ENCODE measurements around the gene SLC28A1. TPM values are rescaled to one million over a fixed set of nuclear protein-coding genes. Genes with fewer than 3 reads are reported as not detected.

Gene SLC28A1
- total RNA-seq, 3 donors from 2014 or later (not counting 1 experiment from before 2014, with no cell fraction given), result not detected

DNA sequence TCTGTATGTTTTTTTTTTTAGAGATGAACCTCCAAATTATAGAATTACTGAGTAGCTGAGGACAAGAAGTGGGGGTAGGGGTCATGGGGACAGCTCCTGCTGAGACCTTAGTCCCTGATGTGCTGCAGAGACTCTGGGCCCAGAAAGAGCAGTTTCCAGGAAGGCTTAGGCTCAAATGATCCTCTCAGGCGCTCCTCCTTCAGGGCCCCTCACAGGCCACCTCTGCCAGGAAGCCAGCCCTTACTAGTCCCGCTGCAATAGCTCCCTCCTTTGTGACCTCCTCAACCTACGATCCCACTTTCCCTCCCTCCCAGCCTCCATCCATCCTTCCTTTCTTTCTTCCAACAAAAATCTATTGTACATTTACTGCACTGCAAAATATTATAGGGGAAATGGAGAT, 24.6 kb downstream of the SLC28A1 start:
- Mint-ChIP-seq H3K9me3 (no peaks in the 10 kb centered on the region), H3K36me3 (no peaks in the 10 kb centered on the region), H3K4me3 (no peak overlapping the region), H3K27ac (no peak overlapping the region), H3K27me3 (ENCODE audit: low read depth in 2 of 2) (no peaks in the 10 kb centered on the region), H3K4me1 (no peaks in the 10 kb centered on the region)
- 88% methylated on average over 2 of the region's 3 CpGs for WGBS (ENCODE audit: insufficient coverage)
- H3K4me1 ChIP-seq (ENCODE audit: control insufficient read depth, insufficient read depth, low read length), result no peaks in the 10 kb centered on the region
- H3K4me3 ChIP-seq (ENCODE audit: low read length), result no peak overlapping the region
- H3K9me3 ChIP-seq (ENCODE audit: control insufficient read depth, insufficient read depth, low read length), result no peaks in the 10 kb centered on the region
- ATAC-seq (no peak), DNase-seq (no peak)
- intact Hi-C loops (cut with micrococcal nuclease), result no loop called here
- H3K27me3 ChIP-seq (ENCODE audit: control insufficient read depth, insufficient read depth, low read length), result no peaks in the 10 kb centered on the region
- H3K36me3 ChIP-seq (ENCODE audit: control insufficient read depth, insufficient read depth, low read length), result no peaks in the 10 kb centered on the region
- no peak overlapping the region for H3K27ac ChIP-seq (ENCODE audit: low read length)
- TF ChIP-seq, protein P1, sequence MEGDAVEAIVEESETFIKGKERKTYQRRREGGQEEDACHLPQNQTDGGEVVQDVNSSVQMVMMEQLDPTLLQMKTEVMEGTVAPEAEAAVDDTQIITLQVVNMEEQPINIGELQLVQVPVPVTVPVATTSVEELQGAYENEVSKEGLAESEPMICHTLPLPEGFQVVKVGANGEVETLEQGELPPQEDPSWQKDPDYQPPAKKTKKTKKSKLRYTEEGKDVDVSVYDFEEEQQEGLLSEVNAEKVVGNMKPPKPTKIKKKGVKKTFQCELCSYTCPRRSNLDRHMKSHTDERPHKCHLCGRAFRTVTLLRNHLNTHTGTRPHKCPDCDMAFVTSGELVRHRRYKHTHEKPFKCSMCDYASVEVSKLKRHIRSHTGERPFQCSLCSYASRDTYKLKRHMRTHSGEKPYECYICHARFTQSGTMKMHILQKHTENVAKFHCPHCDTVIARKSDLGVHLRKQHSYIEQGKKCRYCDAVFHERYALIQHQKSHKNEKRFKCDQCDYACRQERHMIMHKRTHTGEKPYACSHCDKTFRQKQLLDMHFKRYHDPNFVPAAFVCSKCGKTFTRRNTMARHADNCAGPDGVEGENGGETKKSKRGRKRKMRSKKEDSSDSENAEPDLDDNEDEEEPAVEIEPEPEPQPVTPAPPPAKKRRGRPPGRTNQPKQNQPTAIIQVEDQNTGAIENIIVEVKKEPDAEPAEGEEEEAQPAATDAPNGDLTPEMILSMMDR (IDR thresholded peaks at IDR 0.05), result no peak

GRCh38 chr15:84909782-84910181, 25.3 kb downstream of the SLC28A1 start:
- ATAC-seq, result no peak
- no peaks in the 10 kb centered on the region for H3K36me3 Mint-ChIP-seq
- no peaks in the 10 kb centered on the region for H3K36me3 ChIP-seq (ENCODE audit: control insufficient read depth, insufficient read depth, low read length)
- H3K9me3 Mint-ChIP-seq, result no peaks in the 10 kb centered on the region
- peaks cover 0 to under 1% of the 10 kb centered on the region in 2 donors for H3K27me3 Mint-ChIP-seq (ENCODE audit: low read depth in 2 of 2)
- no peak overlapping the region for H3K27ac Mint-ChIP-seq
- H3K4me1 ChIP-seq (ENCODE audit: control insufficient read depth, insufficient read depth, low read length), result peaks cover 2% of the 10 kb centered on the region
- no peak overlapping the region for H3K4me3 ChIP-seq (ENCODE audit: low read length)
- no peak for DNase-seq
- H3K4me1 Mint-ChIP-seq, result peaks cover 2% of the 10 kb centered on the region in 2 donors
- TF ChIP-seq, protein P1 (IDR thresholded peaks at IDR 0.05), result no peak
- no peaks in the 10 kb centered on the region for H3K27me3 ChIP-seq (ENCODE audit: control insufficient read depth, insufficient read depth, low read length)
- no peak overlapping the region for H3K27ac ChIP-seq (ENCODE audit: low read length)
- intact Hi-C loops (cut with micrococcal nuclease), result no loop called here
- H3K9me3 ChIP-seq (ENCODE audit: control insufficient read depth, insufficient read depth, low read length), result no peaks in the 10 kb centered on the region
- WGBS (ENCODE audit: insufficient coverage), result 85% methylated on average over 4 of the region's 4 CpGs
- no peak overlapping the region for H3K4me3 Mint-ChIP-seq

GRCh38 chr15:84910928-84911623, 26.6 kb downstream of the SLC28A1 start:
- Mint-ChIP-seq H3K36me3 (no peaks in the 10 kb centered on the region), H3K4me1 (peaks cover 14% of the 10 kb centered on the region in 2 donors), H3K27ac (no peak overlapping the region), H3K4me3 (no peak overlapping the region), H3K27me3 (ENCODE audit: low read depth in 2 of 2) (peaks cover 0 to 2% of the 10 kb centered on the region in 2 donors), H3K9me3 (no peaks in the 10 kb centered on the region)
- Histone ChIP-seq H3K9me3 (ENCODE audit: control insufficient read depth, insufficient read depth, low read length) (no peaks in the 10 kb centered on the region), H3K4me3 (ENCODE audit: low read length) (no peak overlapping the region), H3K27me3 (ENCODE audit: control insufficient read depth, insufficient read depth, low read length) (no peaks in the 10 kb centered on the region), H3K36me3 (ENCODE audit: control insufficient read depth, insufficient read depth, low read length) (no peaks in the 10 kb centered on the region), H3K27ac (ENCODE audit: low read length) (no peak overlapping the region), H3K4me1 (ENCODE audit: control insufficient read depth, insufficient read depth, low read length) (peaks cover 12% of the 10 kb centered on the region)
- ATAC-seq, result no peak
- no peak for DNase-seq
- intact Hi-C loops (cut with micrococcal nuclease), result no loop called here
- 93% methylated on average over 17 of the region's 17 CpGs for WGBS (ENCODE audit: insufficient coverage)
- TF ChIP-seq, protein P1 (IDR thresholded peaks at IDR 0.05), result no peak
